GM21423 (cell line): ENCODE measurements around the gene OTOG.

Experiments
- ATAC-seq: cut with Tn5 transposase; IDR thresholded peaks from one replicate; pipeline ENCODE4 v1.9.1; 2021; ENCODE audit warnings: mild to moderate bottlenecking, moderate library complexity; ENCODE audit not compliant: unreplicated experiment

Gene OTOG

DNA sequence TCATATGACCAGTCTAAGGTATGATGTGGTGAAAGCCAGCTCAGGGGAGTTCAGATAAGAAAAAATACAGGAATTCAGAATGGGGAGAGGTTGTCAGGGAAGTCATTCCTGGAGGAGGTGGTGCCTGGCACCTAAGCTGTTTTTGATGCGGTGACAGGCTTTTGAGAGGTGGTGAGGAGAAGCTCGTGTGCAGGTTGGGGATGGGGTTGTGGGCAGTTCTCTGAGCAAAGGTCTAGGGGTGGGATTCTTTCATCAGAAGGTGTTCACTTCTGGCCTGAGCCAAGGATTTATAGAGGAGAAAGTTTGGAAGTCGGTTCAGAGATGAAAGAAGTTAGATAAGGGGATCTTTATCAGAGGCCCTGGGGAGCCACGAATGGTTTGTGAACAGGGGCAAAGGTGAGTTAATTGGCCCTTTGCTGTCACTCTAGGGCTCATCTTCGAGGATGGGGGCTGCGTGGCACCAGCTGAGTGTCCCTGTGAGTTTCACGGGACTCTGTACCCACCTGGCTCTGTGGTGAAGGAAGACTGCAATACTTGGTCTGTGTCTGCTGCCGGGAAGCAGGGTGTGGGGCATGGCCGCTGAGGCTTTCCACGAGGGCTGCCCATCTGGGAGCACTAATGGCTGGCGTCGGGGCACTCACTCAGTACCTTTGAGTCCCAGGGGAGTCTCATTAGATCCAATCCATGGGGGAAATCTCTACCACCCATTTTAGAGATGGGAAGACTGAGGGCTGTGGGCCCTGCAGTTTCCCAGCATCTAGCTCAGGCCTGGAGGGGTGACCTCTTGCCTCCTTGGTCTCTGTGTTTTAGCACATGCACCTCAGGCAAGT is 13.4 kb downstream of the OTOG start:
- ATAC-seq, result no peak

DNA sequence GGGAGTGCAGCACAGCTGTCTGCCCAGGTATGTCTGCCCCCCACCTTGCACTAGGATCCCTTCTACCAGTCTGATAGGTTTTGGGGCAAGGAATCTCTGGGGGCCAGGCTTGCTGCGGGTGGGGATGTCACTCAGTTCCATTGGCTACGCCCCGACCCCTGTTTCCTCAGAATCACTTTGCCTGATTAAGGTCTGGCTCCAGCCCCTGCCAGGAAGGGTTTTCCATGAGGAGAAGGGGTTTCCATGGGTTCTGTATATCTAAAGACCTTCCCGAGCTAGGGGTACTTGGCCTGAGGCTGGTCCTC is 14.0 kb downstream of the OTOG start:
- no peak for ATAC-seq

DNA sequence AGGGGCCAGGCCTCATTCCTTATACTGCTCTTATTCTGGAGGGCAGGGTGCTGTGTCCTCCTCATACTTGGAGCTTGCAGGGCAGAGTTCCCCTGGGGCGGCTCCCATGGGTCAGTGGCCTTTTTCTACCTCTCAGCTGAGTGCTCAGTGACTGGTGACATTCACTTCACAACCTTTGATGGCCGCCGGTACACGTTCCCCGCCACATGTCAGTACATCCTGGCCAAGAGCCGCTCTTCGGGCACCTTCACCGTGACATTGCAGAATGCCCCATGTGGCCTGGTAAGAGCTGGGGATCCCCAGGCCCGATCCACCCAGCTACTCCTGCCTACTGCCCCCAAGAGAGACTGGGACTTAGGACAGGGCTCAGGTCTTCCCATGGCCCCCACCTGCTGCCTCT is 14.5 kb downstream of the OTOG start:
- no peak for ATAC-seq

DNA sequence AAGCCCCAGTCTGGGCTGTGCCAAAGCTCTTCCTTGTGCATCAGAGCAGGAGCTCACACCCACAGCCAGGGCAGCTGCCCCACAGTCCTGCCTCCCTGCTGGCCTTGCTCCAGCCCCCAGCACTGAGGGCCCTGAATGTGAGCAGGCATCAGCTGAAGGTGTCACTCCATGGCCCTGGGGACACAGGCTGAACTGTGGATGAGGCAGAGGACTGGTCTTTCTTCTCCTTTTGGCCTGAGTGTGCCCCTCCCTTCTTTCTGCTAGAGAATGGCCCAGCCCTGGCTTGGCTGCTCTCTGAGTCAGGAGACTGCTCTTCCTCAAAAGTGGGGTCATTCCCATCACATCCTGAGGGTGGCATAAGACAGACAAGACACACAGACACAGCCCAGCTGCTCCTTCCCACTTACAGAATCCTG is 16.2 kb downstream of the OTOG start:
- ATAC-seq, result no peak

DNA sequence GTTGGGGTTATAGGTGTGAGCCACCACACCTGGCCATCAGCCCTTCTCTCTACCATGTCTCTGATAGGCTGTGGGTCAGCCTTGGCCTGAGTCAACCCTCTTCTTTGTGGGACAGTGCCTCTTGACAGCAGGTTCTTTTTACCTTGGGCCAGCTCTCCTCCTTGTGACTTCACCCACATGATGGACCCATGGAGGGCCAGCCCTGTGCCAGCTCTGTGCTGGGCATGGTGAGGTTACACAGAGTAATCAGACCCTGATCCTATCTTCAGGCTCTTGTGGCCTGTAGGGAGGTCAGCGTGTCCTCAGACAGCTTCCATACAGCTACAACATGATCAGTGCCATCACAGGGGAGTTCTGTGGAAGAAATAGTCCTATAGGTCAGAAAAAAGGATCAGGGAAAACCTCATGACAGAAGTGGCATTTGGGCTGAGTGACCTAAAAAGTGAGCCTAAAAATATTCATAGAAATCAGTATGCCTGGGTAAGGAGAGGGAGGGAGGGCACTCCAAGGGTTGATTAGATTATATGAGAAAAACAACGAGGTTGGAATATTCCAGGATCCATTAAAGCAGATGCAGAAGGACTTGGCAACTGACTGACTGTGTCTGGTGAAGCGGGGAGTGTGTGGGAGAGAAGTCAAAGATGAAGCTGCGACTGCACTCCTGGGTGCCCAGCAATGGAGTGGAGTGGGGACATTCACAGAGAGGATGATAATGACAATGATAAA is 17.1 kb downstream of the OTOG start:
- ATAC-seq, result no peak

DNA sequence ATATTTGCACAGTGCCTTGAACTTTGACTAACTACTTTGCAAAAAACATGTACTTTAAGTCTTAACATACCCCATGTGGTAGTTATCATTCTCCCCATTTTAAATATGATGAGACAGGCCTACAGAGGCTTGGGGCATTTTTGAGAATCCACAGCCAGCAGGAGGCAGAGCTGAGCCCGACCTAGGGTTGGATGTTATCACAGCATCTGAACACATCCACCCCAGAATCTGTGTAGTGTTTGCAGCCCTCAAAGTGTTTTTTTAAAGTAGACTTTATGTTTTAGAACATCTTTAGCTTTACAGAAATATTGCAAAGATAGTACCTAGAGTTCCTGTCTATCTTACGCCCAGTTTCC is 17.6 kb downstream of the OTOG start:
- ATAC-seq, result no peak

DNA sequence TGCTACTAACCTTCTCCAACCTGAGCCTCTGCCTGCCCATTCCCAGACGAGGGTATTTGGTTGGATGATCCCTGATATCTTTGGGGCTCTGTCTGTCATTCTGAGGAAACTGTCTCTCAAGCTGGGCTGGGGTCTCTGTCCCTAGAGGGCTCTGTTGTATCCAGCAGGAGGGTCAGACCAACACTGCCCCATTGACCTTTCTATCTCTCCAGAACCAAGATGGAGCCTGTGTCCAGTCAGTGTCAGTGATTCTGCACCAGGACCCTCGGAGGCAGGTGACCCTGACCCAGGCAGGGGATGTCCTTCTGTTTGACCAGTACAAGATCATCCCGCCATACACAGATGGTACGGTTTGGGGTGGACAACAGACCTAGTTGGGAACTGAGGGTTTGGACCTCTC is 21.9 kb downstream of the OTOG start:
- no peak for ATAC-seq

DNA sequence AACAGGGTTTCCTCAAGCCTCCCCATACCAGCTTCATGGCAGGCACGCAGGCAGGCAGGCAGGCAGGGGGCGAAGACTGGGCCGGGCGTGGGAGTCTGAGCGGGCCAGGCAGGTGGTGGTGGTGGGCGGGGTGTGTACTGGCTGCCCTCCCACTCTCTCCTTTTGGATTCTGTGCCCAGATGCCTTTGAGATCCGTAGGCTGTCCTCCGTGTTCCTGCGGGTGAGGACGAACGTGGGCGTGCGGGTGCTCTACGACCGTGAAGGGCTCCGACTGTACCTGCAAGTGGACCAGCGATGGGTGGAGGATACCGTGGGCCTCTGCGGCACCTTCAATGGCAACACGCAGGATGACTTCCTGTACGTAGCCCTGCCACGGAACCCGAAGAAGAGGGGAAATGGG is 23.0 kb downstream of the OTOG start:
- ATAC-seq, result no peak

DNA sequence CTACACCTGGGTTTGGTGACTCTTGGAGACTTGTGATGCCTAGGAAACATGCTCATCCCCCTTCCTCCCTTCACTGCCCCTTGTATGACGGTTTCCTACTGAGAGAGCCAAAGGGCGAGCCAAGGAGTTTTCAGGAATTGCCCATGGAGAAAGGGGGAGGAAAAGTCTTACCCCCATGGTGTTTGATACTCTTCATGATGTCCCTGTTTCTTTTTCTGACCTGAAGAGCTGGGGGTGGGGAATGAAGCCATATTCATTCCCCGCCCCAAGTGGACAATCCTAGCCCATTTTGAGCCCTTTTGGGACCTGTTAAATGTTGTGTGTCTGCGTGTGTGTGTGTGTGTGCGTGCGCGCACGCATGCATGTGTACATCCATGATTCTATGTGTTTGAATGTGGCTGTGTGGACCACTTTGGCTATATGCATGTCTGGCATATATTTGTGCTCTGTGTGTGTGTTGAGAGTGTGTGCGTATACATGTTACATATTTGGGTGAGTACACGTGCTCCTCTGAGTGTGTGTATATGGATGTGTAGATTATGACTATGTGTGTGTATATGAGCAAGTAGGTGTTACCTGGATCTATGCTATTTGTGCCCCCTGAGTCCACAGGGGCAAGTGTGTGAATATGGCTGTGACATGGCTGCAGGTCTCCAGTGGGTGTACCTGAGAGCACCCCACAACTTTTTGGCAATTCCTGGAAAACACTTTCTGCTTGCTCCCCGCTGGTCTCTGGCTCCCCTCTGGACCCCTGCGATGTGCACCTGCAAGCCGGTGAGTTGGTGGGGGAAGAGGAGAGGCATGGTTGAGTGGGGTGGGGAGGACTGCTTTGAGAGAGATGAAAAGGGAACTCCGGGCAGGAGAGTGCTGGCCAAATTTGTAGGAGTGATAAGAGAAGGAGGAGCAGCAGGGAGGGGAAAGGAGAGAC is 24.6 kb downstream of the OTOG start:
- ATAC-seq, result no peak

DNA sequence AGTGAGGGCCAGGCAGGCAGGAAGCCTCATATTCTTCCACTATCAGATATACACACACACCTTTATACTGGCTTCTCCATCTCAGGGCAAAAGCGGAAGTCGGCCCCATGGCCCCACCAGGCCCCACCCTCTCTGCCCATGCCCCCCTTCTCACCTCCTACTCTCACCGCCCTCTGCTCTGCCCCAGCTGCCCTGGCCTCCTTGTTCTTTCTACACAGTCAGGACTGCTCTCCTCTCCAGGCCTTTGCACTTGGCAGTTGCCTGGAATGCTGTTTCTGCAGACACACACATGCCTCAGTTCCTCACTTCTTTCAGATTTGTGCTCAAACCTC is 25.3 kb downstream of the OTOG start:
- no peak for ATAC-seq

DNA sequence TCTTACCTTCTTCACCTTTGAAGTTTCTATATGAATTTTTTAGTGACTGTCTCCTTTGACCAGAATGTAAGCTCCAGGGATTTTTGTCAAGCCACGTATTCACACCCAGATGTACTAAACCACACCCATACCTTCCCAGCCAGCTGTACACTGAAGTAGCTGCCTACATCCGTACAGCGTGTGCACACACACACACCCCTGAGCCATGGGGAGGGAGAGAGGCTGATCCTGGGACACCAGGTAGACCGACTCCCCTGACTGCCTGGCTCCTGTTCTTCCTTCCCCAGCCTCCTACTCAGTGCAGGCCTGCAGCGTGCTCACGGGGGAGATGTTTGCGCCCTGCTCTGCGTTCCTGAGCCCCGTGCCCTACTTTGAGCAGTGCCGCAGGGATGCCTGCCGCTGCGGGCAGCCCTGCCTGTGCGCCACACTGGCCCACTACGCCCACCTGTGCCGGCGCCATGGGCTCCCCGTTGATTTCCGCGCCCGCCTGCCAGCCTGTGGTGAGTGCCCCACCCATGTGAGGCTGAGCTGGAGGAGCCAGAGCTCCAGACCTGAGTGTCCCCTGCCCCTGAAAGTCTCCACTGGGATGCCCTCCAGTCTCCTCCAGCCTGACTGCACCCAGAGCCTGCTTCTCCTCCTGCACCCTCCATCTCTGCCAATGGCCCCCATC is 25.9 kb downstream of the OTOG start:
- no peak for ATAC-seq

DNA sequence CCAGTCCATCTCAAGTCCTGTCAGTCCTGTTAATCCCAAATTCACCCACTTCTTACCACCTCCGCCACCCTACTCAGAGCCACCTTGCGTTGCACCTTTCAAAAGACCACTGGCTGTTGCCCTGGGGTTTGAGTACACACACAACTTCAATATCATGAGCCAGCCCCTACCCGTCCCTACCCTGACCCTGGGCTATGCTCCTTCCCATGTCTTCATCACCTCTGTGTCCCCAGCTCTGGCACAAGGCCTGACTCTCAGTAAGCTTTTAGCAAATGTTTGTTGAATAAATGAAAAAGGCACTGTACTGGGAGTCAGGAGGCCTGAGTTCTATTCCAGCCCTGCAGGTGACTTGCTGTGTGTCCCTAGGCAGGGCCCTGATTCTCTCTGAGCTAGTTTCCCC is 26.5 kb downstream of the OTOG start:
- ATAC-seq, result no peak

DNA sequence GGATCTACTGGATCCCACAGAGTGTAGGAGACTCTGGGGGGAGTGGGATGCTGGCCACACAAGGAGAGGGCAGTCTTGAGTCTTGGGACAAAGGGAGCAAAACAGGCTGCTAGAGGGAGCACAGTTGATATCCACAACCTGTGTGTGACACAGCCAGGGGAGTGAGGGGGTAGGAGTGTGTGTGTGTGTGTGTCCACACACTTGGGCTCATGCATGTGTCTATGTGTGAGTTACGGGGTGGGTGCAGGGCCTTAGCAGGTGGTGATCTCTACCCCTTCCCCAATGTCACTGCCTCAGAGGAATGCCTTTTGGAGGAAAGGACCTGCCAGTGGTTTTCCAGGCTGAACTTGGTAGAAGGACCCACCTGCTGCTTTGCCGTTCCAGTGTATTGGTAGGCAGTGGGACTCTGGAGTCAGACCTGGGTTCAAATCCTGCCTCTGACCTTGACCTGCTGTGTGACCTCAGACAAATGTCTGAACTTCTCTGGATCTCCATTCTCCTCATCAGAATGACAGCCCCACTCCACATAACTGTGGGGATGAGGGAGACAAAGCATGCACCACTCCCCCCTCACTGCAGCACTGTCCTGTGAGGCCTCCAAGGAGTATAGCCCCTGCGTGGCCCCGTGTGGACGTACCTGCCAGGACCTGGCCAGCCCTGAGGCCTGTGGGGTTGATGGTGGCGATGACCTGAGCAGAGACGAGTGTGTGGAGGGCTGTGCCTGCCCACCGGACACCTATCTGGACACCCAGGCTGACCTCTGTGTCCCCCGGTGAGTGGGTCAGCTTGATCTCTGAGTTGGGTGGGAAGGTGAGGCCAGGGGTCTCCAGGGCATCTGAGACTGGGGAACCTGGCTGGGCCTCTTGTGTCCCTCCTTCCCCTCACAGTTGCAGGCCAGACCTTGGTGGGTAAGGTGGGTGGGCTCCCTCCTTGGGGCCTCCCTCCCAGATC is 27.4 kb downstream of the OTOG start:
- no peak for ATAC-seq

DNA sequence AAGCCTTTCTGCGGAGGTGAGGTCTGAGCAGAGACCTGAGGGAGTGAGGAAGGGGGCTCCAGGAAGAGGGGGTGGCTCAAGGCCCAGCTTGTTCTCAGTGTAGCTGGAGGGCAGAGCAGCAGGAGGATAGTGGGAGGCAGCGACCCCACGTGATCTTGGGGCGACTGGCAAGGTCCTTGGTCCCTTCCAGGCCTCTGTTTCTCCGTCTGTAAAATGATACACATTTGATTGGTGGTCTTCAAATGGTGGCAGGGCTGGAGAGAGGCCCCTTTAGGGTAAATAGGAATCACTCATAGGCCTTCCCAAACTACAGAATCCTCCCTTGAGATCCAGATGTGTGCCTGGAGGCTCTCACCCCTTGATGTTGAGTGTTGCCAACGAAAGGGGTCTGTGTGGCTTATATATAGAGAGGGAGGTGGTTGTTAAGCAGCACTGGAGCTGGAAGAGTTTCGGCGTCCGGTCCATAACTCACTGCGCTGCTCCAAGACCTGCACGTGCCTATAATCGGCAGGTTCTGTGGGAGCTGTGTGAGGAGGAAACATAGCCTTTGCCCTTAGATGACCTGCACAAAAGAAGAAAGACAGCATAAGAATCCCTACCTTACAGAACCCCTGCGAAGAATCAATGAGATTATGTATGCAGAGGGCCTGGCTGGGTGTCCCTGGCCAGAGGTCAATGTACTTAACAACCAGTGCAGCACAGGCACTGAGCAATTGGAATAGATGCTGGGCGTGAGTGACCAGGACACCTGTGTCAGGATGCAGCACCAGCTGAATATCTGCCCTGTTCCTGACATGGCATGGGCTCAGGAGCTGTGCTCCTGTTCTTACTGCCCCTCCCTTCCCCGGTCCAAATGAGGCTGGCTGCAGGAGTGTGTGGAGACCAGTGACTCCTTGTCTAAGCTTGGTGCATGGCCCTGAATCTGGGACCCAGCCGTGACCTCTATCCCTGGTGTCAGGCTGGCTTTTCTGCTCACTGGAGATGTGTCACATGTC is 28.7 kb downstream of the OTOG start:
- no peak for ATAC-seq

DNA sequence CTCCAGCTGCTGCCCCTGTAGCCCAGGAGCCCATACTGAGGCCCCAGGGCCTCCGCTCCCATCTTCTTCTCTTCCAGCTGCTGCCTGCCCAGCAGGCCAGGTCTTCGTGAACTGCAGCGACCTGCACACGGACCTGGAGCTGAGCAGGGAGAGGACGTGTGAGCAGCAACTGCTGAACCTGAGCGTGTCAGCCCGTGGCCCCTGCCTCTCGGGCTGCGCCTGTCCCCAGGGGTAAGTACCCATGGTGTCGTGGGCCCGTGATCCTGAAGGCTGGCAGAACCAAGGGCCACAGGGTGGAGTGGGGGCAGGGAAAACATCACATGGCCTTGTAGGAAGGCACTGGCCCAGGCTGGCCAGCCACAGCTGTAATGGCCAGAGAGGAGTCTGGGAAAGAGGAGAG is 31.2 kb downstream of the OTOG start:
- no peak for ATAC-seq

DNA sequence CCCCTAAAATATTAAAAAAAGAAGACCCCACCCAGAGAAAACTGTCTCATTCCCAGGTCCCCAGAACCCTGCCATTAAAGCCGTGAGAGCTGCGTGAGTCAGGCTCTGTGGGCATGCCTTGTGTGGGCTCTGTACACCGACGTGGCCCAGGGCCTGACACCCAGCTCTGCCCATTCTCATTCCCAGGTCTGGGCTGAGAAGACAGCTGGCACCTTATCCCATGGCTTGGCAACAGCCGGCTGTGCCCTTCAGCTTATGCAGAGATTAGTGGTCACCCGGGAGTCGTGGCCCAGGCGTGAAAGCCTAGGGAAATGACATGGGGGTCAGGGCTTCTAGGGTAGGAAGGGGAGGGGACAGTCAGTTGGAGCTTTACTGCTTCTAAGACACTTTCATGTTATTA is 31.9 kb downstream of the OTOG start:
- ATAC-seq, result no peak

DNA sequence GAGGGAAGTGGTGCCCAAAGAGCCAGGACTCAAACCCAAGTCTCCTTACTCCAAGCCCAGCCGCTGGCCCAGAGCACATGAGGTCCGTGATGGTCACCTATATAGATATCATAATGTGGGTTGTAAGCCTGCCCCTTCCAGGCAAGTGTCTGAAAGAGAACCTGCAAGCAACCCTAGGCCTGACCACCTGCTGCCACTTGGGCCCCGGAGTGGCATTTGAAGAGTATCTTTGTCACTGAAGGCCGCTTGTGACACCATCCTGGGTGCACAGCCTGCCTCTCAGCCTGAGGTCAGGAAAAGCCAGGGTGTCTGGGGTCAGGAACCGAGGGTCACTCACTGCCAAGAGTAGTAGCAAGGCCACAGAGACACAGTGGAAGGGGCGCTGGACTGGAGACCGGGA is 32.4 kb downstream of the OTOG start:
- ATAC-seq, result no peak

DNA sequence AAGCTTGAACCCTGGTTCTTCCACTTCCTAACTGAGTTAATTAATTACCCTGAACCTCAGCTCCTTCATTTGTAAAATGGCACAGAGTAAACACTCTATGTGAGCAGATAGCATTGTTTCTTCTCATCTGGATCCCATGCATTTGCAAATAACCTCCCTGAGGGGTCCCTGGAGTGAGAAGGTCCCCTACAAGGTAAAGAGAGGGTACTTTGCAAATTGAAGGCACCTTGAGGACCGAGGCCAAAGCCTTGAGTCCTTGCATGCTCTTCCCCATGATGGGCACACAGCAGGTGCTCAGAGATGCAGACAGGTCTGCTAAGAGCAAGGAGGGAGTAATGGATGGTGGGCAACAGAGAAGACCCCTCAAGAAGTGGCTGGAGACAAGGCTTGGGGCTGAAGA is 33.2 kb downstream of the OTOG start:
- no peak for ATAC-seq
